Keratinocyte (primary cell): ENCODE data around the gene C1orf35. TPM values are rescaled to one million over a fixed set of nuclear protein-coding genes. Genes with fewer than 3 reads are reported as not detected.

Experiments
- DNase-seq: peaks from one replicate; pipeline ENCODE4 v3.0.0-alpha.2; 2011; ENCODE audit warnings: low read depth, missing footprints, low spot score
- FAIRE-seq: peaks from 2 replicates; lab custom pipeline; 2011; peaks lifted over from hg19 to GRCh38; lab: Jason Lieb, UNC
- H2AFZ ChIP-seq: 2 replicates; pipeline ENCODE4 v1.6.0; 2012; ENCODE audit warnings: low read length, control low read depth, inconsistent platforms; ENCODE audit not compliant: control insufficient read depth
- H3K27ac ChIP-seq: 2 replicates; pipeline ENCODE4 v1.5.1; 2011; ENCODE audit warnings: low read length; ENCODE audit not compliant: control insufficient read depth, insufficient read depth
- H3K27me3 ChIP-seq: 3 replicates; pipeline ENCODE4 v1.6.0; 2011; ENCODE audit warnings: low read length; ENCODE audit not compliant: control insufficient read depth, insufficient read depth; ENCODE audit errors: extremely low read depth
- H3K36me3 ChIP-seq, 2 experiments: 2 replicates in 1 of 2; 3 replicates in 1 of 2; pipeline ENCODE4 v1.5.1; 2011; ENCODE audit warnings: low read length in 2 of 2, mild to moderate bottlenecking in 1 of 2; ENCODE audit not compliant: control insufficient read depth in 2 of 2, insufficient read depth in 2 of 2; ENCODE audit errors: extremely low read depth in 1 of 2
- H3K4me1 ChIP-seq: 3 replicates; pipeline ENCODE4 v1.5.1; 2011; ENCODE audit warnings: low read length; ENCODE audit not compliant: control insufficient read depth, insufficient read depth; ENCODE audit errors: extremely low read depth
- H3K4me2 ChIP-seq: 3 replicates; pipeline ENCODE4 v1.6.0; 2011; ENCODE audit warnings: low read depth, low read length; ENCODE audit not compliant: control insufficient read depth, insufficient read depth; ENCODE audit errors: extremely low read depth
- H3K4me3 ChIP-seq, 3 experiments: fragments of 200-600 bp in 1 of 3; sonication (generic) in 1 of 3; 2 replicates in 2 of 3; 3 replicates in 1 of 3; pipeline ENCODE4 v1.5.1; 2011 to 2016; ENCODE audit warnings: low read length in 3 of 3, mild to moderate bottlenecking in 3 of 3, control low read depth in 2 of 3, inconsistent platforms in 1 of 3, low read depth in 1 of 3, mixed read lengths in 1 of 3, mixed run types in 1 of 3, moderate library complexity in 1 of 3; ENCODE audit not compliant: control insufficient read depth in 2 of 3, insufficient read depth in 2 of 3; ENCODE audit errors: extremely low read depth in 1 of 3
- H3K79me2 ChIP-seq: 2 replicates; pipeline ENCODE4 v1.6.0; 2012; ENCODE audit warnings: low read length; ENCODE audit not compliant: control insufficient read depth, insufficient read depth
- H3K9ac ChIP-seq: 3 replicates; pipeline ENCODE4 v1.6.0; 2011; ENCODE audit warnings: low read length; ENCODE audit not compliant: control insufficient read depth, insufficient read depth; ENCODE audit errors: extremely low read depth
- H3K9me1 ChIP-seq: 3 replicates; pipeline ENCODE4 v1.6.0; 2011; ENCODE audit warnings: low read length; ENCODE audit not compliant: control insufficient read depth, insufficient read depth; ENCODE audit errors: extremely low read depth
- H3K9me3 ChIP-seq: 2 replicates; pipeline ENCODE4 v1.5.1; 2012; ENCODE audit warnings: low read depth, low read length; ENCODE audit not compliant: control insufficient read depth
- H4K20me1 ChIP-seq: 3 replicates; pipeline ENCODE4 v1.6.0; 2011; ENCODE audit warnings: low read length; ENCODE audit not compliant: control insufficient read depth, insufficient read depth; ENCODE audit errors: extremely low read depth
- CTCF ChIP-seq, 3 experiments: IDR thresholded peaks in 1 of 3; conservative IDR thresholded peaks in 1 of 3; optimal IDR thresholded peaks in 1 of 3; 2 replicates in 2 of 3; 3 replicates in 1 of 3; pipeline versions ENCODE3 to v1.5.1; 2011; ENCODE audit warnings: low read length in 3 of 3, mild to moderate bottlenecking in 3 of 3, moderate library complexity in 2 of 3, control low read depth in 1 of 3, inconsistent platforms in 1 of 3; ENCODE audit not compliant: insufficient read depth in 2 of 3; ENCODE audit errors: extremely low read depth in 1 of 3
- EZH2 ChIP-seq: IDR thresholded peaks from one replicate; pipeline ENCODE4 v1.6.1; 2012; ENCODE audit warnings: inconsistent platforms, mild to moderate bottlenecking, low read length, moderate library complexity
- dilution Hi-C: fragments of 300-500 bp; cut with MboI; formaldehyde crosslinking; loops from one replicate; pipeline ENCODE4 v1.7.0; 2020; ENCODE audit warnings: low sequenced_read_pairs; ENCODE audit not compliant: extremely low pct_ligation_motif_present
- polyA plus RNA-seq, 5 experiments: library from polyadenylated mRNA; depleted of rRNA in 3 of 5; stranded (reverse) in 3 of 5; stranded (forward) in 1 of 5; unstranded in 1 of 5; fragments of >200 nt; gene quantifications; 1 replicate in 1 of 5; 2 replicates in 3 of 5; 3 replicates in 1 of 5; pipeline versions ENCODE4 v1.2.1 to v1.2.3, GENCODE V29; 2011 to 2012; ENCODE audit warnings: missing spikeins in 2 of 5, low read depth in 1 of 5, low replicate concordance in 1 of 5

Gene C1orf35
- polyA plus RNA-seq, 1 donor (not counting 4 experiments of a cell fraction or from before 2014, with no cell fraction given): 8.2 TPM

GRCh38 chr1:228149406-228150119 lies 46.4 kb upstream of the C1orf35 start, which contains the start of gene GJC2:
GJC2 (plus strand) TSS chr1:228149930; CDS start chr1:228157759, 7,829 bp downstream.
- H3K79me2 ChIP-seq: peaks cover 35% of the 10 kb centered on the region
- H4K20me1 ChIP-seq: peaks cover 7% of the 10 kb centered on the region
- no peaks in the 10 kb centered on the region for H3K9me3 ChIP-seq

GRCh38 chr1:228148935-228149405 lies 45.8 kb upstream of the C1orf35 start:
- TF ChIP-seq EZH2 (no peak), CTCF (optimal IDR thresholded peaks at IDR 0.05 in 1 of 3, IDR thresholded peaks at IDR 0.05 in 1 of 3, conservative IDR thresholded peaks at IDR 0.05 in 1 of 3; ENCODE audit: extremely low read depth in 1 of 3, insufficient read depth in 2 of 3, low read length in 3 of 3) (no peak)
- FAIRE-seq: no peak
- peak overlapping the region; percentile 22 for H3K9ac ChIP-seq
- H3K4me2 ChIP-seq: peak overlapping the region; percentile 45
- peak overlapping the region; percentile 14 for H3K27ac ChIP-seq
- no peaks in the 10 kb centered on the region for H3K9me1 ChIP-seq
- H3K36me3 ChIP-seq: peaks cover 28 to 45% of the 10 kb centered on the region in 2 experiments
- dilution Hi-C loops: no loop called here
- peak overlapping the region in 2 of 3 experiments; percentile 13 to 14 for H3K4me3 ChIP-seq
- H4K20me1 ChIP-seq: peaks cover 13% of the 10 kb centered on the region
- H3K79me2 ChIP-seq: peaks cover 41% of the 10 kb centered on the region
- H3K27me3 ChIP-seq: no peaks in the 10 kb centered on the region
- peaks cover 45% of the 10 kb centered on the region for H3K4me1 ChIP-seq
- no peak overlapping the region for H2AFZ ChIP-seq
- H3K9me3 ChIP-seq: no peaks in the 10 kb centered on the region
- no peak for DNase-seq

More at GRCh38 chr1:228149406-228150119, 46.4 kb upstream of the C1orf35 start, which contains the start of gene GJC2:
- DNase-seq: no peak
- H3K27ac ChIP-seq: peak within 1 kb of the TSS; percentile 26
- H3K4me3 ChIP-seq: peak within 1 kb of the TSS in 2 of 3 experiments; percentile 14 to 38
- H3K4me2 ChIP-seq: peak within 1 kb of the TSS; percentile 56
- H3K4me1 ChIP-seq: peaks cover 43% of the 10 kb centered on the region
- peaks cover 25 to 43% of the 10 kb centered on the region in 2 experiments for H3K36me3 ChIP-seq
- no peak within 1 kb of the TSS for H2AFZ ChIP-seq
- TF ChIP-seq EZH2 (no peak), CTCF (optimal IDR thresholded peaks at IDR 0.05 in 1 of 3, IDR thresholded peaks at IDR 0.05 in 1 of 3, conservative IDR thresholded peaks at IDR 0.05 in 1 of 3; ENCODE audit: extremely low read depth in 1 of 3, insufficient read depth in 2 of 3, low read length in 3 of 3) (no peak)
- H3K27me3 ChIP-seq: no peaks in the 10 kb centered on the region
- H3K9ac ChIP-seq: peak within 1 kb of the TSS; percentile 33
- dilution Hi-C loops: no loop called here
- FAIRE-seq: no peak
- H3K9me1 ChIP-seq: no peaks in the 10 kb centered on the region
